Heart left ventricle (tissue), 16 donors: Measurements from ENCODE around the gene NFIB. TPM values are rescaled to one million over a fixed set of nuclear protein-coding genes. Genes with fewer than 3 reads are reported as not detected.

ENCODE experiments used
- ATAC-seq, 4 donors: fragments of 200-7000 bp; cut with Tn5 transposase; one replicate each; pipeline ENCODE4 v1.9.1; 2020 to 2022; ENCODE audit warnings: moderate library complexity in 4 of 4, mild to moderate bottlenecking in 3 of 4, moderate number of reproducible peaks in 1 of 4
- DNase-seq, 5 donors: peaks; one replicate each; pipeline ENCODE4 v3.0.0-alpha.2; 2020
- H3K27ac ChIP-seq, 12 donors: fragments of 200-600 bp; sonication (generic) in 4 of 12; one replicate each; pipeline versions ENCODE4 v1.5.0 to v1.8.0; 2016 to 2022; ENCODE audit warnings: mild to moderate bottlenecking in 2 of 12
- H3K27me3 ChIP-seq, 9 donors: fragments of 200-600 bp; sonication (generic) in 2 of 9; one replicate each; pipeline versions ENCODE4 v1.5.1 to v1.8.0; 2016 to 2022; ENCODE audit warnings: mild to moderate bottlenecking in 3 of 9
- H3K36me3 ChIP-seq, 9 donors: fragments of 200-600 bp; sonication (generic) in 2 of 9; one replicate each; pipeline versions ENCODE4 v1.5.0 to v1.8.0; 2018 to 2022; ENCODE audit warnings: mild to moderate bottlenecking in 2 of 9
- H3K4me1 ChIP-seq, 12 donors: fragments of 200-600 bp; sonication (generic) in 4 of 12; one replicate each; pipeline versions ENCODE4 v1.5.0 to v1.8.0; 2016 to 2022; ENCODE audit warnings: mild to moderate bottlenecking in 3 of 12
- H3K4me3 ChIP-seq, 12 donors: fragments of 200-600 bp; sonication (generic) in 4 of 12; one replicate each; pipeline versions ENCODE4 v1.5.0 to v1.8.0; 2017 to 2022; ENCODE audit warnings: mild to moderate bottlenecking in 9 of 12, moderate library complexity in 4 of 12
- H3K9me3 ChIP-seq, 12 donors: fragments of 200-600 bp; sonication (generic) in 4 of 12; one replicate each; pipeline versions ENCODE4 v1.5.0 to v1.8.0; 2016 to 2022; ENCODE audit warnings: mild to moderate bottlenecking in 1 of 12
- POLR2A ChIP-seq, 2 donors: fragments of 450-650 bp; IDR thresholded peaks; one replicate each; pipeline ENCODE4 v1.6.1; 2017; ENCODE audit warnings: antibody characterized with exemption in 2 of 2, mild to moderate bottlenecking in 2 of 2, moderate library complexity in 2 of 2
- WGBS, 4 donors: extraction: QIAGEN DNeasy Blood & Tissue Kit in 2 of 4; methylation state at CpG; one replicate each; pipeline versions ENCODE4 v1.1.5 to v1.1.7; 2013 to 2018; 5-methylcytosine and 5-hydroxymethylcytosine counted together
- intact Hi-C, 10 donors: fragments of 100-400 bp; cut with DNase I; formaldehyde crosslinking; loops; one replicate each; pipeline versions ENCODE4 v1.11.1 to v1.14.2; 2022
- polyA plus RNA-seq, 2 donors: library from polyadenylated mRNA; stranded (reverse); fragments of 200-250 nt; gene quantifications; one replicate each; pipeline ENCODE4 v1.2.3, GENCODE V29; 2013
- total RNA-seq, 9 donors: library from RNA; depleted of rRNA in 2 of 9; stranded (reverse); fragments of >200 nt in 2 of 9; fragmentation: NEBNext Ultra II Directional in 3 of 9; extraction: Animal tissue kit (Norgen Biotek cat#: 25700) in 3 of 9; gene quantifications; one replicate each; pipeline versions ENCODE4 v1.1.0 to v1.2.4, GENCODE V29; 2016 to 2023
- TF ChIP-seq, protein P1 (sequence below), 12 donors: fragments of 200-600 bp; sonication (generic) in 4 of 12; IDR thresholded peaks; one replicate each; pipeline versions ENCODE4 v1.5.0 to v1.8.0; 2018 to 2022; ENCODE audit warnings: antibody characterized with exemption in 12 of 12, mild to moderate bottlenecking in 5 of 12
- donor health status: ischemic (EF 13 %, LVEDD 7.1; RV severe dilation, severe dysfunction).
- donor health status: healthy with polysubstance abuse.
- donor health status: DM: no; HTN: yes; CAD: no.
- donor health status: DM: no; HTN: no; CAD: no.
- donor health status: ischemic (EF 25% LVEDD 6.9; RV normal size, moderate dysfunction).
- donor health status: ischemic (EF 25% LVEDD 5.7; RV mildly dilated, moderate dysfunction).
- donor health status: healthy.
- donor health status: DM: yes; HTN: yes; CAD: no.
- donor health status: ischemic (EF 35%, LVEDD 5.7; RV mildly dilated, moderate dysfunction).
- donor health status: nonischemic (EF 11% LVEDD 7.7; RV severe dilation, severe dysfunction).
- donor health status: DM: yes; HTN: yes; CAD: no.
- donor health status: PGD.
- donor health status: ischemic (EF 29% LVEDD 5.4; RV normal size, mild dysfunction).
- donor health status: nonischemic (EF 23%, LVEDD 6.1; RV moderate dilation, normal function).

NFIB gene
- total and polyA plus RNA-seq, 11 donors: 24.5 to 148 (median 98.2) TPM

GRCh38 chr9:14258660-14259239, 55.2 kb downstream of the NFIB start:
- H3K9me3 ChIP-seq: no peaks in the 10 kb centered on the region
- H3K4me3 ChIP-seq: no peak overlapping the region
- DNase-seq (no peak), ATAC-seq (no peak)
- no peak for TF ChIP-seq POLR2A (IDR thresholded peaks at IDR 0.05)
- H3K27ac ChIP-seq: peak overlapping the region in 7 of 12 donors; percentile 11 to 58 (median 19)
- 38 to 51% (median 48%) methylated on average over 4 of the region's 4 CpGs for WGBS, 4 donors
- intact Hi-C loops: loop anchor here in 3 of 10 donors (10.0 kb wide), 1 partner anchor 46 kb away; no protein-coding TSS in a partner anchor
- H3K36me3 ChIP-seq: peaks cover 0 to 6% (median 0%) of the 10 kb centered on the region in 9 donors
- no peaks in the 10 kb centered on the region for H3K27me3 ChIP-seq
- H3K4me1 ChIP-seq: peaks cover 3 to 84% (median 55%) of the 10 kb centered on the region in 12 donors

- TF ChIP-seq, protein P1, sequence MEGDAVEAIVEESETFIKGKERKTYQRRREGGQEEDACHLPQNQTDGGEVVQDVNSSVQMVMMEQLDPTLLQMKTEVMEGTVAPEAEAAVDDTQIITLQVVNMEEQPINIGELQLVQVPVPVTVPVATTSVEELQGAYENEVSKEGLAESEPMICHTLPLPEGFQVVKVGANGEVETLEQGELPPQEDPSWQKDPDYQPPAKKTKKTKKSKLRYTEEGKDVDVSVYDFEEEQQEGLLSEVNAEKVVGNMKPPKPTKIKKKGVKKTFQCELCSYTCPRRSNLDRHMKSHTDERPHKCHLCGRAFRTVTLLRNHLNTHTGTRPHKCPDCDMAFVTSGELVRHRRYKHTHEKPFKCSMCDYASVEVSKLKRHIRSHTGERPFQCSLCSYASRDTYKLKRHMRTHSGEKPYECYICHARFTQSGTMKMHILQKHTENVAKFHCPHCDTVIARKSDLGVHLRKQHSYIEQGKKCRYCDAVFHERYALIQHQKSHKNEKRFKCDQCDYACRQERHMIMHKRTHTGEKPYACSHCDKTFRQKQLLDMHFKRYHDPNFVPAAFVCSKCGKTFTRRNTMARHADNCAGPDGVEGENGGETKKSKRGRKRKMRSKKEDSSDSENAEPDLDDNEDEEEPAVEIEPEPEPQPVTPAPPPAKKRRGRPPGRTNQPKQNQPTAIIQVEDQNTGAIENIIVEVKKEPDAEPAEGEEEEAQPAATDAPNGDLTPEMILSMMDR (IDR thresholded peaks at IDR 0.05): no peak
- no peak for TF ChIP-seq POLR2A (IDR thresholded peaks at IDR 0.05)
- H3K9me3 ChIP-seq: no peaks in the 10 kb centered on the region
- peak overlapping the region in 7 of 12 donors; percentile 17 to 58 (median 22) for H3K27ac ChIP-seq
- peaks cover 3 to 83% (median 52%) of the 10 kb centered on the region in 12 donors for H3K4me1 ChIP-seq
- no peak overlapping the region for H3K4me3 ChIP-seq
- DNase-seq (no peak), ATAC-seq (peak in 1 of 4 donors; percentile 23)
- H3K36me3 ChIP-seq: peaks cover 0 to 6% (median 0%) of the 10 kb centered on the region in 9 donors
- intact Hi-C loops: loop anchor here in 3 of 10 donors (10.0 kb wide), 1 partner anchor 47 kb away; no protein-coding TSS in a partner anchor
- H3K27me3 ChIP-seq: no peaks in the 10 kb centered on the region
Observed at GRCh38 chr9:14258156-14258555, 55.8 kb downstream of the NFIB start.

DNA sequence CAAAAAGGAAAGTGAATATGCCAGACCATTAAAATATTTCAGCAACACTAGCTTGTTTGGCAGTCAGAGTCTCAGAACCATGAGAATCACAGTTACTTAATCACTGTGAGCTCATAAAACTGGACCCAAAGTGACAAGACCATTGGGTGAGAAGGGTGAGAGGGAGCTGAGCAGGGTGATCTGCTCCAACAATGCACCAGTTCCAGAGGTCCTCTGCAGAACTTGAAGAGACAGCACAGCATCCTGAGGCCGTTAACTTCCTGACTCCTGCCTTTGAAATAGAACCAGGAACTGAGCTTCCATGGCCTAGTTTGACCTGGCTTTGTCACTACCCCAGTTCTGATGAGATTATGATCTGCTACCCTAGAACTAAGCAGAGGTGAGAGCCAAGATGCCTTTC, 57.4 kb downstream of the NFIB start:
- intact Hi-C loops: loop anchor here in 3 of 10 donors (10.0 kb wide), 1 partner anchor 48 kb away; no protein-coding TSS in a partner anchor
- DNase-seq (no peak), ATAC-seq (peak; percentile 29 to 72 (median 60))
- 8 to 22% (median 14%) methylated on average over 1 of the region's 1 CpG for WGBS, 4 donors
- Histone ChIP-seq H3K4me3 (no peak overlapping the region), H3K27ac (peak overlapping the region in 11 of 12 donors; percentile 17 to 61 (median 53)), H3K36me3 (peaks cover 0 to 6% (median 0%) of the 10 kb centered on the region in 9 donors), H3K9me3 (no peaks in the 10 kb centered on the region), H3K27me3 (no peaks in the 10 kb centered on the region), H3K4me1 (peaks cover 6 to 83% (median 56%) of the 10 kb centered on the region in 12 donors)
- TF ChIP-seq, protein P1 (IDR thresholded peaks at IDR 0.05): no peak
- no peak for TF ChIP-seq POLR2A (IDR thresholded peaks at IDR 0.05)

GRCh38 chr9:14251154-14252071, 62.5 kb downstream of the NFIB start:
- H3K4me3 ChIP-seq: peak overlapping the region in 7 of 12 donors; percentile 9 to 38 (median 18)
- peak; percentile 85 to 91 (median 88) for DNase-seq
- peak overlapping the region in 11 of 12 donors; percentile 51 to 76 (median 64) for H3K27ac ChIP-seq
- H3K27me3 ChIP-seq: no peaks in the 10 kb centered on the region
- peaks cover 3 to 81% (median 56%) of the 10 kb centered on the region in 12 donors for H3K4me1 ChIP-seq
- ATAC-seq: peak; percentile 89 to 95 (median 94)
- intact Hi-C loops: loop anchor here in 9 of 10 donors (5.0 to 10.0 kb wide), 3 partner anchors 53 to 61 kb away; partner anchors contain the start of gene NFIB (in 3 of the 9)
- TF ChIP-seq, protein P1 (IDR thresholded peaks at IDR 0.05): peak in 1 of 12 donors; percentile 9
- TF ChIP-seq POLR2A (IDR thresholded peaks at IDR 0.05): no peak
- H3K36me3 ChIP-seq: peaks cover 0 to 6% (median 0%) of the 10 kb centered on the region in 9 donors
- H3K9me3 ChIP-seq: no peaks in the 10 kb centered on the region
- WGBS, 4 donors: 11 to 20% (median 13%) methylated on average over 10 of the region's 10 CpGs
